ENCODE results near the gene IRF2BP1.

Gene IRF2BP1, protein sequence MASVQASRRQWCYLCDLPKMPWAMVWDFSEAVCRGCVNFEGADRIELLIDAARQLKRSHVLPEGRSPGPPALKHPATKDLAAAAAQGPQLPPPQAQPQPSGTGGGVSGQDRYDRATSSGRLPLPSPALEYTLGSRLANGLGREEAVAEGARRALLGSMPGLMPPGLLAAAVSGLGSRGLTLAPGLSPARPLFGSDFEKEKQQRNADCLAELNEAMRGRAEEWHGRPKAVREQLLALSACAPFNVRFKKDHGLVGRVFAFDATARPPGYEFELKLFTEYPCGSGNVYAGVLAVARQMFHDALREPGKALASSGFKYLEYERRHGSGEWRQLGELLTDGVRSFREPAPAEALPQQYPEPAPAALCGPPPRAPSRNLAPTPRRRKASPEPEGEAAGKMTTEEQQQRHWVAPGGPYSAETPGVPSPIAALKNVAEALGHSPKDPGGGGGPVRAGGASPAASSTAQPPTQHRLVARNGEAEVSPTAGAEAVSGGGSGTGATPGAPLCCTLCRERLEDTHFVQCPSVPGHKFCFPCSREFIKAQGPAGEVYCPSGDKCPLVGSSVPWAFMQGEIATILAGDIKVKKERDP

DNA sequence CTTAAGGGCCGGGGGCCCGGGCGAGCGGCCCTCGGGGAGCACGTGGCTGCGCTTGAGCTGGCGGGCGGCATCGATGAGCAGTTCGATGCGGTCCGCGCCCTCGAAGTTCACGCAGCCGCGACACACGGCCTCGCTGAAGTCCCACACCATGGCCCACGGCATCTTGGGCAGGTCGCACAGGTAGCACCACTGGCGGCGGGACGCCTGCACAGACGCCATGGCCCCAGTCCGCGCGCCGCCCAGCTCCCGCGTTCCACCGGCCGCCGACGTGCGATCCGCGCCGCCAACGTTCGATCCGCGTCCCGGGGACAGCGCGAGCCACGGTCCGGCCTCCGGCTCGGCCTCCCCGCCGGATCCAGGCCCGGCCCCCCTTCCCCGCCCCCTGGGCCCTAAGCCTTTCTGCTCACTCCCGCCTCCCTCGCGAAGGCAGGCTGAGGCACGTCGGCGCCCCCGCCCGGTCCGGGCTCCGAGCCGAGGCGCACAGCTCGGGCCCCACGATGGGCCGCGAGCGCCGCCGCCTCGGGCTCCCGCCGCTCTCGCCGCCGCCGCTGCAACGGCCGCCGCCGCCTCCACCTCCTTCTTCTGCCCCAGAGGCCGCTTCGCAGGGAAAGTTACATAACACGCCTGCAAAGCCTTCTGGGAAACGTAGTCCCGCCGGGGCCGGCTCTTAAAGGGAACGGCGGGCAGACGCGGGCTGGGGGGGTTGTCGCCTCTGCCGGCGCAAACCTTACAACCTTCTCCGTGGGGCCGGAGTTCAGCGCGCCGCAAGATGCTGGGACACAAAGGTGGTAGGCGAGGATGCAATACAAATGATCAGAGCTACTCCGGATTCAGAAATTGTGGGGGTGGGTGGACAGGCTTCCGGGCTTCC lies at the start of gene IRF2BP1:
Gene IRF2BP1 (minus strand): TSS at position 586 of the 871 bp plus-strand sequence. CDS start 367 bp downstream, at position 219.
- DNase-seq (ENCODE audit: low read depth in 2 of 2), result peak; percentile 83 to 85

GRCh38 chr19:45935267-45935666 lies 49.3 kb upstream of the IRF2BP1 start:
- DNase-seq (ENCODE audit: low read depth in 2 of 2), result no peak

DNA sequence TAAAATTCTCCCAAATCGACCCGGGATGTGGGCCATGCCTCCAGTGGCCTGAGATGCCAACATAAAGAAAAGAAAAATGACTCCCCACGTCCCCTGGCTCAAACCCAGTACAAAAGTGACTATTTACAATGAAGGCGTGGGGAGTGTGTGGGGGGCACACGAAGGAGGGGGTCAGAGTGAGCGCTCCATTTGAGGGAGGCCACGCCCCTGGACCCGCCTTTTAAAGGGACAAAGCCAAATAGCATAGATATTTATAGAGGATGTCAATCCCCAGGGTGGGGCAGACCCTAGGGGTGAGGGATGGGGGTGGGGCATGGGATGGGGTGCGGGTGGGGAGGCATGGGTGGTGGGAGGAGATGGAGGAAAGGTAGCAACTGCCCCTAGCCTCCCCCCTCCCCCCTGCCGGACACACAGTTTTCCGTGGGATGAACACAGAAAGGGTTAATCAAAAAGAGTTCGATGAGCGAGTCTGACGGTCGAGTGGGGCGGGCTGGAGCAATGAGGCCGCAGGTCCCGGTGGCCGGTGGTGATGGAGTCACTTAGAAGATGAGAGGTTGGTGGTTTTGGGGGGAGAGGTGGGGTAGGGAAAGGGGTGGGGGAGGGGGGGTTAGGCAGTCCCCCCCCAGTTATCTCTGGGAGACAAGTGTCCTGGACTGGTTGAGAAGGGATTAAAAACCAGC lies 48.8 kb upstream of the IRF2BP1 start:
- DNase-seq (ENCODE audit: low read depth in 2 of 2), result no peak

DNA sequence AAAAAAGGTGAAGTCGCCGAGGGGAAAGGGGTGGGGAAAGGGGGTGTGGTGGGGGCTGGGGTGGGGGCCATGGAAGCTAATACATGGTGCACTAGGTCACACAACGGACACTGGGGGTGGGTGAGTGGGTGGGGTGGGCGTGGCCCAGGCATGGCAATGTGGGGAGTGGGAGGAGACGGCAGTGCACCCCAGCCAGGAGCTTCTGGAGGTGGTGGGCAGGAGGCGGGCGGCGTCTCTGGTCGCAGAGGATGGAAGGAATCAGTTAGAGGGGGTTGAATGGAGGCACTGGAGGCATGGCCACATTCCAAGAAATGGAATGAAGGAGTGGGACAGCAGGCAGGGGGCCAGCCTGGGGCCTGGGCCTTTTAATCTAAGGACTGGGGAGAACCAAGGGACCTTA lies 47.8 kb upstream of the IRF2BP1 start:
- no peak for DNase-seq (ENCODE audit: low read depth in 2 of 2)

DNA sequence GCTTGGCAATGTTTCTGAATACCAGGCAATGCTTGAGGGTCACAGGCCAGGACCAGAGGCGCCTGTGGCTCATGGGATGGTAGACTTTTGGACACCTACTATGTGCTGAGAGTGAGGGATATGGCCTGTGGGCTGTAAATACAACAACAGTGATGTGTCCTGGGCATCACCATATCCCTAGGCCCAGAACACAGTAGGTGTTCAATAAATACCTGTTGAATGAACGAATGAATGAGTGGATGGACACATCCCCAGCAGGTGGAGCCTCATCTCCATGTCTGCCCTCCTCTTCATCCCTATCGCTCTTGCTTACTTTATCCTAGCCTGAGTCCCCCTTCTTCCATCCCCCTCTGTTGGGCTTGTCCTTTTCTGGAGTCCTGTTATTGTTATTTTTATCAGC lies 45.1 kb upstream of the IRF2BP1 start:
- no peak for DNase-seq (ENCODE audit: low read depth in 2 of 2)

GRCh38 chr19:45929247-45929646 lies 43.3 kb upstream of the IRF2BP1 start:
- DNase-seq (ENCODE audit: low read depth in 2 of 2), result no peak

GRCh38 chr19:45927565-45928261 lies 41.8 kb upstream of the IRF2BP1 start:
- DNase-seq (ENCODE audit: low read depth in 2 of 2), result peak; percentile 83 to 87

DNA sequence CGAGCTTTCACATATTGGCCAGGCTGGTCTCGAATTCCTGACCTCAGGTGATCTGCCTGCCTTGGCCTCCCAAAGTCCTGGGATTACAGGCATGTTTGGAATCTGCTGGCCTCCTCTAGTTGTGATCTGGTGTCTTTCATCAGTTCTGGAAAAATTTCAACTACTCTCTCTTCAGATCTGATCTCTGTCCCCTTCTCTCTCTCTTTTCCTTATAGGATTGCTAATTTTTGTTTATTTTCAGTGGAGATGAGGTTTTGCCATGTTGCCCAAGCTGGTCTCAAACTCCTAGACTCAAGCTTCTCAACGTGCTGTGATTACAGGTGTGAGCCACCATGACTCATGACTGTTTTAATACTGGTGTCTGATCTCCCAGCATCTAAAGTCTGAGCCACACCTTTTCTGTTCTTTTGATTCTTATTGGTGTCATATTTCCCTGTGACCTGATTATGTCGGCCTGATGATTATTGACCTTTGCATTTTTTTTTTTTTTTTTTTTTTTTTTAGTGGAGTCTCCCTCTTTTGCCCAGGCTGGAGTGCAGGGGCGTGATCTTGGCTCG lies 39.0 kb upstream of the IRF2BP1 start:
- no peak for DNase-seq (ENCODE audit: low read depth in 2 of 2)

DNA sequence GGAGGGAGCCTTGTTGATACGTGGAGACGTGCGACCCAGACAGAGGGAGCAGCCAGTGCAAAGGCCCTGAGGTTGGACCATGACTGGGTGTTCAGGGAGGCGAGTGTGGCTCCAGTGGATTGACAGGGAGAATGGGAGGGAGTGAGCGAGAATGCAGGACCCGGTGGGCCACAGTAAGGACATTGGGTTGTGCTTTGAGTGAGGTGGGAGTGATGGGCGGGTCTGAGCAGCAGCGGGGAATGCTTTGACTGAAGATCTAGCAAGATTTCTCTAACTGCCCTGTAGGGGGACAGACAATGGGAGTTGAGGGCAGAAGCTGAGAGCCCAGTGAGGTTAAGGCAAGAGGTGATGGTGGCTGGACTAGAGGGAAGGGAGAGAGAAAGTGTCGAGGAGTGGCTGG lies 36.3 kb upstream of the IRF2BP1 start:
- no peak for DNase-seq (ENCODE audit: low read depth in 2 of 2)

GRCh38 chr19:45920458-45920857 lies 34.5 kb upstream of the IRF2BP1 start:
- DNase-seq (ENCODE audit: low read depth in 2 of 2), result no peak

DNA sequence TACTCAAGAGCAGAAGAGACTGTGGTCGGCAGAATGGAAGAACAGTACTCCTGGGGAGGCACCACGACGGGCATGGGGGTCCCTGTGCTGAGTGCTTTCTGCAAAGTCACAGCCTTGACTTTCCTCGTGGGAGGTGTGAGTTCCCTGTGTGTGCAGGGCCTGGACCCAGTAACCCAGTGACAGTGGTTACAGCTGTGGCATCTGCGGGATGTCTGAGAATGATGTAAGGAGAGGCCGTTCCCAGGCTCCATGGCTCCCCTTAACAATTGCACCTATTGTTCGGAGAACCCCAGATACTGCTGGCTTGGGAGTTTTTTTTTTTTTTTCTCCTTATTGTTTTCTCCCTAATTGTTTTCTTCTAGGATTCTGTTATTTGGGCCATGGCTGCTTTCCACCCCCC lies 33.7 kb upstream of the IRF2BP1 start:
- DNase-seq (ENCODE audit: low read depth in 2 of 2), result no peak

DNA sequence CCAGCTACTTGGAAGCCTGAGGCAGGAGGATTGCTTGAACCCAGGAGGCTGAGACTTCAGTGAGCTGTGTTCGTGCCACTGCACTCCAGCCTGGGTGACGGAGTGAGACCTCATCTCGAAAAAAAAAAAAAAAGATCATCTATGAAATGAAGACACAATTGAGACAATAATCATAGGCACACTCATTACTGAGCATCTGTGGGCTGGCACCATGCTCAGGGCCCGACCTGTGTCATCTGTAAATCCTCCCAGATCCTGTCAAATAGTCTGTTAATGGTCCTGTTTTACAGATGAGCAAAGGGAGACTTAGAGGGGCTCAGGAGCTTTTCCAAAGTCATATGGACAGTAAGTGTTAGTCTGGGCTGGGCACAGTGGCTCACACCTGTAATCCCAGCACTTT lies 32.8 kb upstream of the IRF2BP1 start:
- DNase-seq (ENCODE audit: low read depth in 2 of 2), result no peak

DNA sequence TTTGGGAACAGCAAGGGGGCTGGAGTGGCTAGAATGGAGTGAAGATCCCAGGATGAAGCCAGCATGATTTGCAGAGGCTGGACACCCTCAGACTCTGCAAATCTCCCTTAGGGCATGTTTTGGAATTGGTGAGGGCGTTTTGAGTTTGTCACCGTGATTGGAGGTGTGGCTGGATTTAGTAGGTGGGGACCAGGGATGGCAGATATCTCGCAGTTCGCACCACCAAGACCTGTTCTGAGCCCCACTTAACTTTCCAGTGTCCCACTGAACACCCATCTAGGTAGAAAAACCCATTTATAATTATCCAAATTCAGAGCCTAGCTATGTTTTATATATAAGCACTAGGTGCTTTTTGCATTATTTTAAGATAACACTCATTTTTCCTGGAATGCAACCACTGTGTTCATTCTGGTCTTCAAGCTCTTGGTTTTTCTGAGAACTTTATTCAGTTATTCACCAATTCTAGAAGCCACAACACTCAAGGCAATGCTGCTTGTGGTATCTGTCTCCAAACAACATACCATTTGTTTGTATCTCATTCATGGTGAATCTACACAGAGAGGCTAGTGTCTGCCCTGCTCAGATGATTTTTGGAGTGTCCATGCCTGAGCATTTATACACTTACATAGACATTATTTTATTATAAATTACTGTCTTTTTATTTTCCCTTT lies 31.6 kb upstream of the IRF2BP1 start:
- DNase-seq (ENCODE audit: low read depth in 2 of 2), result no peak

DNA sequence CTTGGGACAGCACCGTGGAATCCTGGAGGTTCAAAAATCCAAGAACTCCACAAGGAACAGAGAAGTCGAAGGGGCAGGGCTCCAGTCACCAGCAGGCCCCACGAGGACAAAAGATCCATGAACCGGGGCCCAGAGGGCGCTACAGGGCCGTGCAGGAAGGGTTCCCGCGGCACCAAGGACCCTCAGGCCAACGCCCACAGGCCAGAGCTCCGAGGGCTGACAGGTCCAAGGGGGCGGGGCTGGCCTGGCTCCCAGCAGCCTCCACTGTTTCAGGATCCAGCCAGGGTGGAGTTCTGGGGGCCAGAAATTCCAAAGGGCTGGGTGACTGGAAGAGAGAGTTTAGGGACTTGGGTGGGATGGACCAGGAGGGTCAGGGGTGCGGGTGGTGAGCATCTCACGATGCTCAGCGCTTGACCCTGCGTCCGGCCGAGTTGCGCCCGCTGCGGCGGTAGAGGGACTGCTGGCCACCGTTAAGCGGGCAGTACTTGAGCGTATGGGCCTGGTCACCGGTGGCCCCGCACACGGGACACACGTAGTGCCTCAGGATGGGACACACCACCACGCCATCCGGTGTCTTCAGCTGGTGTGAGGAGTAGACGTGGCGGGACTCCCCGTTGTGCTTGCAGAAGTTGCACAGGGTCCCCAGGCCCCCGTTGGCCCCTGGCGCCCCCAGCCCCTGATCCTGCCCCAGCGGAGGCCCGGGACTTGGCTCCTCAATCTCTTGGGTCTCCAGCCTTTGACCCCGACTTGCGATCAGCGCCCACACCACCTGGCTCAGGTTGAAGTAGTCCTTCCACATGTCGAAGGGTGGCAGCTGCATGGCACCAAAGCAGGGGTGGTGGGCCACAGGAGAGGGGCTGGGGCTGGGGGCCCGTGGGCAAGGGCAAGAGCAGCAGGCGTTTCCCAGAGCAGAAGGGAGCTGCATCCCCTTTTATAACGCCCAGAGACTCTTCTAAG lies 28.2 kb upstream of the IRF2BP1 start, which contains the start of gene NANOS2:
Gene NANOS2 (minus strand): TSS at position 905 of the 957 bp plus-strand sequence. CDS start 85 bp downstream, at position 820.
- no peak for DNase-seq (ENCODE audit: low read depth in 2 of 2)

- no peak for DNase-seq (ENCODE audit: low read depth in 2 of 2)
Measured at GRCh38 chr19:45911291-45911690, 25.4 kb upstream of the IRF2BP1 start.

DNA sequence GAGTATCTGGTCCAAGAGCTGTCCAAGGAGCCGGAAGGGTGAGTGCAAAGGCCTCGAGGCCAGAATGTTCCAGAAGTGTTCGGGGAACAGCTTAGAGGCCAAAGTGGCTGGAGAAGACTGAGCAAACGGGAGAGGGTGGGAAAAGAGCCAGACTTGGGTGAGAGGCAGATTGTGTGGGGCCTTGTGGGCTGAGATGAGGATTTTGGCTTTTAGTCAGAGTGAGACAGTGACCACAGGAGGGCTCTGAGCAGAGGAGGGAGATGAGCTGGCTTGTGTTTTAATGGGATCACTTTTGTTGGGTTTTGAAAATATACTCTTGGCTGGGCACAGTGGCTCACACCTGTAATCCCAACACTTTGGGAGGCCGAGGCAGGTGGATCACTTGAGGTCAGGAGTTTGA lies 23.0 kb upstream of the IRF2BP1 start:
- no peak for DNase-seq (ENCODE audit: low read depth in 2 of 2)

DNA sequence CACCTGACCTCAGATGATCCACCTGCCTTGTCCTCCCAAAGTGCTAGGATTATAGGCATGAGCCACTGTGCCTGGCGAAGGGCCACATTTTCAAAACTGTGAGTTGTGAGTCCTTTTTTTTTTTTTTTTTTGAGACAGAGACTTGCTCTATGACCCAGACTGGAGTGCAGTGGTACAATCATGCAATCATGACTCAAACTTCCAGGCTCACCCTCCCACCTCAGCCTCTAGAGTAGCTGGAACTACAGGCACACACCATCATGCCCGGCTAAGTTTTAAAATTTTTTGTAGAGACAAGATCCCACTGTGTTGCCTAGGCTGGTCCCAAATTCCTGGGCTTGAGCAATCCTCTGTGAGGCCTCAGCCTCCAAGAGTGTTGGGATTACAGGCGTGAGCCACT lies 20.3 kb upstream of the IRF2BP1 start:
- no peak for DNase-seq (ENCODE audit: low read depth in 2 of 2)

DNA sequence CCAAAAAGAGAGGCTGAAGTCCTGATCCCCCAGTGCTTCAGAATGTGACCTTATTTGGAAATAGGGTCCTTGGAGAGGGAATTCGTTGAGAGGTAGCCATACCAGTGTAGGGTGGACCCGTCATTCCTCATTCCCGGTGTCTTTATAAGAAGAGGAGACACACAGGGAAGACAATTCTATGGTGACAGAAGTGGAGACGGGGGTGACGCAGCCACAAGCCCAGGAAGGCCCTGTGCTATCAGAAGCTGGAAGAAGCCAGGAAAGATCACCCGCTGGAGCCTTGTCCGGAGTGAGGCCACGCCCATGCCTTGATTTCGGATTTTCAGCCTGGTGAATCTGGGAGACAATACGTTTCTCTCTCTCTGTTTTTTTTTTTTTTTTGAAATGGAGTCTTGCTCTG lies 19.1 kb upstream of the IRF2BP1 start:
- DNase-seq (ENCODE audit: low read depth in 2 of 2), result no peak
